Mesothelial cell of epicardium (in vitro differentiated cells): Measurements from ENCODE around the gene GUCY1B1. TPM values are rescaled to one million over a fixed set of nuclear protein-coding genes. Genes with fewer than 3 reads are reported as not detected.

Experiments used
- DNase-seq, 2 experiments: peaks; one replicate each; pipeline ENCODE4 v3.0.0; 2021; ENCODE audit warnings: low spot score in 2 of 2; ENCODE audit not compliant: unreplicated experiment in 2 of 2
- H3K27ac Mint-ChIP-seq: 2 replicates; pipeline ENCODE4 v1.8.0; 2021; ENCODE audit warnings: mixed read lengths
- H3K27me3 Mint-ChIP-seq: 2 replicates; pipeline ENCODE4 v1.8.0; 2021; ENCODE audit warnings: low read depth, mixed read lengths
- H3K36me3 Mint-ChIP-seq: 2 replicates; pipeline ENCODE4 v1.8.0; 2021; ENCODE audit warnings: mixed read lengths
- H3K4me1 Mint-ChIP-seq: 2 replicates; pipeline ENCODE4 v1.8.0; 2021; ENCODE audit warnings: mixed read lengths
- H3K4me3 Mint-ChIP-seq: 2 replicates; pipeline ENCODE4 v1.8.0; 2021; ENCODE audit warnings: mild to moderate bottlenecking, moderate library complexity, mixed read lengths
- H3K9me3 Mint-ChIP-seq: 2 replicates; pipeline ENCODE4 v1.8.0; 2021; ENCODE audit warnings: mixed read lengths
- CTCF ChIP-seq: fragments of 200-600 bp; sonication (generic); IDR thresholded peaks from one replicate; pipeline ENCODE4 v1.5.0; 2021; ENCODE audit warnings: antibody characterized with exemption; ENCODE audit not compliant: unreplicated experiment
- total RNA-seq: library from RNA; stranded (reverse); gene quantifications from 3 replicates; pipeline ENCODE4 v1.2.1, GENCODE V29; 2021

Gene GUCY1B1
- total RNA-seq, 1 donor from 2014 or later: 17.1 TPM

DNA sequence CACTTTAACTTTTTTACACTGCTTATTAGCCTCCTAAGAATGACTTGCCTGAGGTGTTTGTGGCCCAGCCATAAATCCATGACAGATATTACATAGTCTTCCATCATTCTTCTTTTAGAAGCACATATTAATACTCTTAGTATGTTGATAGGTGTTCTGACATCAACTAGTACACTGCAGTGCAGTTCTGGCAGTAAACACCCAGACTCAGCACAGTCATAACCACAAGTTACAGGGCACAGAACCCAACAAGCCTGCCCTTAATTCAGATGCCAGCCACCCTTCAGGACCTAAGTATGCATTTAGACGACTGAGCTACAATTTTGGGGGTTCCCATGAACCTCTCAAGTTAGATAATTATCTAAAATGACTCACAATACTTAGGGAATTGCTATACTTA, 36.5 kb upstream of the GUCY1B1 start:
- Mint-ChIP-seq H3K9me3 (no peaks in the 10 kb centered on the region), H3K4me1 (peaks cover 38% of the 10 kb centered on the region), H3K4me3 (no peak overlapping the region), H3K27ac (no peak overlapping the region), H3K36me3 (peaks cover 34% of the 10 kb centered on the region), H3K27me3 (no peaks in the 10 kb centered on the region)
- no peak for DNase-seq
- TF ChIP-seq CTCF: no peak

GRCh38 chr4:155722816-155723499, 35.9 kb upstream of the GUCY1B1 start:
- DNase-seq: no peak
- Mint-ChIP-seq H3K4me3 (no peak overlapping the region), H3K9me3 (no peaks in the 10 kb centered on the region), H3K27me3 (no peaks in the 10 kb centered on the region), H3K36me3 (peaks cover 32% of the 10 kb centered on the region), H3K4me1 (peaks cover 35% of the 10 kb centered on the region), H3K27ac (peak overlapping the region; percentile 48)
- TF ChIP-seq CTCF: no peak

- Mint-ChIP-seq H3K27ac (no peak overlapping the region), H3K4me1 (peaks cover 20% of the 10 kb centered on the region), H3K36me3 (peaks cover 33% of the 10 kb centered on the region), H3K27me3 (no peaks in the 10 kb centered on the region), H3K9me3 (no peaks in the 10 kb centered on the region), H3K4me3 (no peak overlapping the region)
- TF ChIP-seq CTCF: no peak
- DNase-seq: no peak
These were observed 34.1 kb upstream of the GUCY1B1 start for GRCh38 chr4:155724731-155725130.

GRCh38 chr4:155734065-155734464, 24.8 kb upstream of the GUCY1B1 start:
- H3K27ac Mint-ChIP-seq: peak overlapping the region; percentile 22
- no peaks in the 10 kb centered on the region for H3K27me3 Mint-ChIP-seq
- H3K4me3 Mint-ChIP-seq: no peak overlapping the region
- no peak for DNase-seq
- TF ChIP-seq CTCF: no peak
- H3K9me3 Mint-ChIP-seq: no peaks in the 10 kb centered on the region
- peaks cover 2% of the 10 kb centered on the region for H3K36me3 Mint-ChIP-seq
- peaks cover 25% of the 10 kb centered on the region for H3K4me1 Mint-ChIP-seq

GRCh38 chr4:155734951-155735350, 23.9 kb upstream of the GUCY1B1 start:
- DNase-seq: no peak
- Mint-ChIP-seq H3K4me3 (no peak overlapping the region), H3K36me3 (peaks cover under 1% of the 10 kb centered on the region), H3K27ac (no peak overlapping the region), H3K9me3 (no peaks in the 10 kb centered on the region), H3K4me1 (peaks cover 25% of the 10 kb centered on the region), H3K27me3 (no peaks in the 10 kb centered on the region)
- TF ChIP-seq CTCF: no peak
